ENCODE measurements around the gene PSMD6. TPM values are rescaled to one million over a fixed set of nuclear protein-coding genes. Genes with fewer than 3 reads are reported as not detected.

Gene PSMD6
- polyA plus RNA-seq, 1 donor from 2014 or later = 150 TPM

- H3K4me3 ChIP-seq (ENCODE audit: low read length) = no peak overlapping the region
- H3K27me3 ChIP-seq (ENCODE audit: insufficient read depth, low read depth, low read length) = no peaks in the 10 kb centered on the region
- H3K9ac ChIP-seq (ENCODE audit: low read length) = no peak overlapping the region
- H2AFZ ChIP-seq (ENCODE audit: low read depth, low read length) = no peak overlapping the region
- H3F3A ChIP-seq (ENCODE audit: insufficient read depth, low read length, poor library complexity, severe bottlenecking) = no peaks in the 10 kb centered on the region
- H4K20me1 ChIP-seq (ENCODE audit: insufficient read depth) = no peaks in the 10 kb centered on the region
- H3K36me3 ChIP-seq (ENCODE audit: insufficient read depth, low read length) = no peaks in the 10 kb centered on the region
- no peaks in the 10 kb centered on the region for H3K9me3 ChIP-seq (ENCODE audit: low read length)
- H3K79me2 ChIP-seq (replicated peaks; ENCODE audit: insufficient read depth, low read length) = no peaks in the 10 kb centered on the region
- H3K27ac ChIP-seq (ENCODE audit: low read length) = peak overlapping the region; percentile 75
- H3K9me2 ChIP-seq (ENCODE audit: insufficient read depth, low read length) = no peaks in the 10 kb centered on the region
- TF ChIP-seq SMC3 (conservative IDR thresholded peaks at IDR 0.05; ENCODE audit: poor library complexity) = no peak
- TF ChIP-seq TAF1 (IDR thresholded peaks at IDR 0.05; ENCODE audit: low read depth) = no peak
- TF ChIP-seq EP300 (conservative IDR thresholded peaks at IDR 0.05; ENCODE audit: poor library complexity, severe bottlenecking) = no peak
- TF ChIP-seq CTCF (IDR thresholded peaks at IDR 0.05; ENCODE audit: poor library complexity, severe bottlenecking) = no peak
- no peak for TF ChIP-seq REST (IDR thresholded peaks at IDR 0.05; ENCODE audit: borderline replicate concordance)
- TF ChIP-seq RAD21 (conservative IDR thresholded peaks at IDR 0.05) = no peak
- H3K4me2 ChIP-seq (ENCODE audit: low read length) = no peak overlapping the region
These were observed 33.9 kb upstream of the PSMD6 start for GRCh38 chr3:64057231-64057630.

GRCh38 chr3:64056606-64057180 is 33.4 kb upstream of the PSMD6 start:
- Histone ChIP-seq H3K4me2 (ENCODE audit: low read length) (no peak overlapping the region), H3F3A (ENCODE audit: insufficient read depth, low read length, poor library complexity, severe bottlenecking) (no peaks in the 10 kb centered on the region), H3K9ac (ENCODE audit: low read length) (no peak overlapping the region), H3K27me3 (ENCODE audit: insufficient read depth, low read depth, low read length) (no peaks in the 10 kb centered on the region), H3K36me3 (ENCODE audit: insufficient read depth, low read length) (no peaks in the 10 kb centered on the region), H3K79me2 (replicated peaks; ENCODE audit: insufficient read depth, low read length) (no peaks in the 10 kb centered on the region), H3K9me3 (ENCODE audit: low read length) (no peaks in the 10 kb centered on the region), H2AFZ (ENCODE audit: low read depth, low read length) (no peak overlapping the region), H4K20me1 (ENCODE audit: insufficient read depth) (no peaks in the 10 kb centered on the region), H3K27ac (ENCODE audit: low read length) (peak overlapping the region; percentile 75), H3K4me3 (ENCODE audit: low read length) (no peak overlapping the region), H3K9me2 (ENCODE audit: insufficient read depth, low read length) (no peaks in the 10 kb centered on the region)
- TF ChIP-seq EP300 (conservative IDR thresholded peaks at IDR 0.05; ENCODE audit: poor library complexity, severe bottlenecking) (no peak), CTCF (IDR thresholded peaks at IDR 0.05; ENCODE audit: poor library complexity, severe bottlenecking) (no peak), SMC3 (conservative IDR thresholded peaks at IDR 0.05; ENCODE audit: poor library complexity) (no peak), TAF1 (IDR thresholded peaks at IDR 0.05; ENCODE audit: low read depth) (no peak), POLR2AphosphoS5 (IDR thresholded peaks at IDR 0.05) (no peak), RAD21 (conservative IDR thresholded peaks at IDR 0.05) (no peak), REST (IDR thresholded peaks at IDR 0.05; ENCODE audit: borderline replicate concordance) (no peak), MXI1 (conservative IDR thresholded peaks at IDR 0.05; ENCODE audit: poor library complexity, severe bottlenecking) (no peak), EZH2 (IDR thresholded peaks at IDR 0.05; ENCODE audit: borderline replicate concordance, insufficient read depth, low read length, poor library complexity, severe bottlenecking) (no peak)

Data from neural cell (in vitro differentiated cells).